Measurements from ENCODE around the gene MRPL37. TPM values are rescaled to one million over a fixed set of nuclear protein-coding genes. Genes with fewer than 3 reads are reported as not detected.
A peak's percentile ranks its signal among the peaks of the same experiment; 100 is the strongest.

The MRPL37 gene
- 10 to 100 TPM; 36.2 to 60.1 (median 47.9) TPM for total RNA-seq
- polyA plus RNA-seq, result 10 to 100 TPM; 43.3 to 86.6 TPM
- long read RNA-seq, donor 1, transcript MRPL37-206 (7 exons, 1,582 nt), result minor isoform, 7 of 205 reads
- long read RNA-seq, donor 1, transcript MRPL37-202 (7 exons, 1,483 nt), result major isoform, 139 of 205 reads
- long read RNA-seq, donor 1, partial matches to known transcripts, result 6 of 205 reads
- long read RNA-seq, donor 1, other reads (novel, unspliced or antisense), result 53 of 205 reads
- long read RNA-seq, donor 2, transcript MRPL37-202 (7 exons, 1,483 nt), result major isoform, 43 of 48 reads
- long read RNA-seq, donor 2, partial matches to known transcripts, result 0 of 48 reads
- long read RNA-seq, donor 2, other reads (novel, unspliced or antisense), result 5 of 48 reads
- long read RNA-seq, donor 3, transcript MRPL37-202 (7 exons, 1,483 nt), result major isoform, 61 of 88 reads
- long read RNA-seq, donor 3, partial matches to known transcripts, result 22 of 88 reads
- long read RNA-seq, donor 3, other reads (novel, unspliced or antisense), result 4 of 88 reads

DNA sequence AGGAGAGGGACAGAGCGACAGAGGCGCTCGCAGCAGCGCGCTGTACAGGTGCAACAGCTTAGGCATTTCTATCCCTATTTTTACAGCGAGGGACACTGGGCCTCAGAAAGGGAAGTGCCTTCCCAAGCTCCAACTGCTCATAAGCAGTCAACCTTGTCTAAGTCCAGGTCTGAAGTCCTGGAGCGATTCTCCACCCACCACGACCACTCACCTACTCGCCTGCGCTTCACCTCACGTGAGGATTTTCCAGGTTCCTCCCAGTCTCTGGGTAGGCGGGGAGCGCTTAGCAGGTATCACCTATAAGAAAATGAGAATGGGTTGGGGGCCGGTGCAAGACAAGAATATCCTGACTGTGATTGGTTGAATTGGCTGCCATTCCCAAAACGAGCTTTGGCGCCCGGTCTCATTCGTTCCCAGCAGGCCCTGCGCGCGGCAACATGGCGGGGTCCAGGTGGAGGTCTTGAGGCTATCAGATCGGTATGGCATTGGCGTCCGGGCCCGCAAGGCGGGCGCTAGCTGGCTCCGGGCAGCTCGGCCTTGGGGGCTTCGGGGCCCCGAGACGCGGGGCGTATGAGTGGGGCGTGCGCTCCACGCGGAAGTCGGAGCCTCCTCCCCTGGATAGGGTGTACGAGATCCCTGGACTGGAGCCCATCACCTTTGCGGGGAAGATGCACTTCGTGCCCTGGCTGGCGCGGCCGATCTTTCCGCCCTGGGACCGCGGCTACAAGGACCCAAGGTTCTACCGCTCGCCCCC, at the start of gene MRPL37, which contains the start of gene CYB5RL:
Gene MRPL37 (plus strand): TSS at position 403 of the 754 bp plus-strand sequence. CDS start 77 bp downstream, at position 480.
Gene CYB5RL (minus strand): TSS at position 266 of the 754 bp plus-strand sequence. CDS start 4,414 bp downstream, outside the sequence.
- intact Hi-C loops (cut with DNase I), result no loop called here

DNA sequence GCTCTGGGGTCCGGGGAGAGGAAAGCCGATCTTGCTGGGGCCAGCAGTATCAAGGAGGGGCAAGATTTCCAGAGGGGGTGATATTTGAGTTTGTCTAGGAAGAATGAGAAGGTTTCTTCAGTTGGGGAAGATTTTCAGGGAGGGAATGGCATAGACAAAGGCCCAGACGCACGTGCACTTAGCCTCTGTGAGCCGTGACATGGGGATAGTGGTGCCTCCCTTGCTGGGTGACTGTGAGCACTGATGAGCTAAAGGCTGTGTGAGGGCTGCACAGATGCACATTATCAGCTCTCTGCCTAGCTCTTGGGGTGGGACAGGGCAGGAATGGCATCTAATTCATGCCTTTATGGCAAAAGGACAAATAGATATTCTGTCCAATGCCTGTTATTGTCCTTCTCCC, 49.0 kb upstream of the MRPL37 start:
- Histone ChIP-seq H3K4me3 (no peak overlapping the region), H3K27me3 (no peaks in the 10 kb centered on the region), H3K4me1 (ENCODE audit: insufficient read depth) (no peaks in the 10 kb centered on the region), H3K36me3 (no peaks in the 10 kb centered on the region), H3K27ac (no peak overlapping the region), H3K9me3 (no peaks in the 10 kb centered on the region)
- 89 to 92% (median 91%) methylated on average over 5 of the region's 5 CpGs for WGBS, 3 donors
- no peak for TF ChIP-seq EP300 (IDR thresholded peaks at IDR 0.05)
- no peak for TF ChIP-seq POLR2A (IDR thresholded peaks at IDR 0.05)
- TF ChIP-seq, protein P1, sequence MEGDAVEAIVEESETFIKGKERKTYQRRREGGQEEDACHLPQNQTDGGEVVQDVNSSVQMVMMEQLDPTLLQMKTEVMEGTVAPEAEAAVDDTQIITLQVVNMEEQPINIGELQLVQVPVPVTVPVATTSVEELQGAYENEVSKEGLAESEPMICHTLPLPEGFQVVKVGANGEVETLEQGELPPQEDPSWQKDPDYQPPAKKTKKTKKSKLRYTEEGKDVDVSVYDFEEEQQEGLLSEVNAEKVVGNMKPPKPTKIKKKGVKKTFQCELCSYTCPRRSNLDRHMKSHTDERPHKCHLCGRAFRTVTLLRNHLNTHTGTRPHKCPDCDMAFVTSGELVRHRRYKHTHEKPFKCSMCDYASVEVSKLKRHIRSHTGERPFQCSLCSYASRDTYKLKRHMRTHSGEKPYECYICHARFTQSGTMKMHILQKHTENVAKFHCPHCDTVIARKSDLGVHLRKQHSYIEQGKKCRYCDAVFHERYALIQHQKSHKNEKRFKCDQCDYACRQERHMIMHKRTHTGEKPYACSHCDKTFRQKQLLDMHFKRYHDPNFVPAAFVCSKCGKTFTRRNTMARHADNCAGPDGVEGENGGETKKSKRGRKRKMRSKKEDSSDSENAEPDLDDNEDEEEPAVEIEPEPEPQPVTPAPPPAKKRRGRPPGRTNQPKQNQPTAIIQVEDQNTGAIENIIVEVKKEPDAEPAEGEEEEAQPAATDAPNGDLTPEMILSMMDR (IDR thresholded peaks at IDR 0.05), result no peak
- intact Hi-C loops (cut with DNase I), result no loop called here
- no peak for DNase-seq

More for the DNA sequence above, at the start of gene MRPL37, which contains the start of gene CYB5RL:
- peak within 1 kb of the TSS; percentile 86 for H3K4me3 ChIP-seq
- TF ChIP-seq, protein P1 (IDR thresholded peaks at IDR 0.05), result no peak
- TF ChIP-seq POLR2A (IDR thresholded peaks at IDR 0.05) (peak; percentile 39), EP300 (IDR thresholded peaks at IDR 0.05) (no peak)
- no peaks in the 10 kb centered on the region for H3K9me3 ChIP-seq
- H3K27me3 ChIP-seq, result no peaks in the 10 kb centered on the region
- WGBS, 3 donors, result 0% methylated on average over 41 to 51 of the region's 51 CpGs
- peak within 1 kb of the TSS; percentile 37 to 72 for H3K27ac ChIP-seq
- H3K36me3 ChIP-seq, result no peaks in the 10 kb centered on the region
- H3K4me1 ChIP-seq (ENCODE audit: insufficient read depth), result peaks cover 4% of the 10 kb centered on the region
- peak; percentile 90 to 93 (median 91) for DNase-seq

DNA sequence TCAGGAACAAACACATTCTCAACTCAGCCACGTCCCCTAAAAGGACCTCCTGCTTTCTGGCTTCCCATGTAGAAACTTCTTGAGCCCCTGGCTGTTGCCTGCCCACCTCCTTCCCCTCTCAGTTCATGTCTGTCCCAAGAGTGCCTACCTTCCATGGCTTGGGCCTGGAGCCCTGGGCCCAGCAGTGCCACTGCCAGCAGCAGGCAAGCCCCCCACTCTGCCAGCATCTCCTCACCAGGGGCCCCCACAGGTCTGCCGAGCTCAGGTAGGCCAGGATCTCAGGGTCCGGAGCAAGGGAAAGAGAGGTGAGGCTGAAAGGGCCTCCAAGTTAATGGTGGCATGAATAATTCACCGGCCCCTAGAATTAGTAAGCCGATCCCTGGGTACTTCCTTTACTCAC, 47.3 kb upstream of the MRPL37 start, which contains the start of gene CDCP2:
Gene CDCP2 (minus strand): TSS at position 305 of the 400 bp plus-strand sequence. CDS start 78 bp downstream, at position 227.
- intact Hi-C loops (cut with DNase I), result no loop called here
- 96 to 100% (median 96%) methylated on average over 5 of the region's 5 CpGs for WGBS, 3 donors
- no peaks in the 10 kb centered on the region for H3K4me1 ChIP-seq (ENCODE audit: insufficient read depth)
- H3K9me3 ChIP-seq, result no peaks in the 10 kb centered on the region
- H3K27ac ChIP-seq, result no peak within 1 kb of the TSS
- H3K36me3 ChIP-seq, result no peaks in the 10 kb centered on the region
- no peak for DNase-seq
- no peaks in the 10 kb centered on the region for H3K27me3 ChIP-seq
- TF ChIP-seq POLR2A (IDR thresholded peaks at IDR 0.05), result no peak
- no peak for TF ChIP-seq EP300 (IDR thresholded peaks at IDR 0.05)
- TF ChIP-seq, protein P1 (IDR thresholded peaks at IDR 0.05), result no peak
- H3K4me3 ChIP-seq, result no peak within 1 kb of the TSS

Measured in ovary (tissue), 10 donors.